ENCODE measurements around the gene AEBP2. TPM values are rescaled to one million over a fixed set of nuclear protein-coding genes. Genes with fewer than 3 reads are reported as not detected.

AEBP2 gene
- total RNA-seq, 1 donor from 2014 or later = 42.4 TPM

GRCh38 chr12:19561411-19561961, 122.2 kb downstream of the AEBP2 start:
- DNase-seq = no peak

Small RNA genes within 50 kb of the gene (small RNA-seq; reads per million reads assigned to genes)
- gene AC091805.2 (not detected), gene RNU6-254P (not detected)
